HG03064 (cell line): ENCODE measurements around the gene NPDC1.

Experiments
- ATAC-seq: cut with Tn5 transposase; IDR thresholded peaks from one replicate; pipeline ENCODE4 v1.9.1; 2021; ENCODE audit warnings: low read depth; ENCODE audit not compliant: unreplicated experiment

NPDC1 gene

DNA sequence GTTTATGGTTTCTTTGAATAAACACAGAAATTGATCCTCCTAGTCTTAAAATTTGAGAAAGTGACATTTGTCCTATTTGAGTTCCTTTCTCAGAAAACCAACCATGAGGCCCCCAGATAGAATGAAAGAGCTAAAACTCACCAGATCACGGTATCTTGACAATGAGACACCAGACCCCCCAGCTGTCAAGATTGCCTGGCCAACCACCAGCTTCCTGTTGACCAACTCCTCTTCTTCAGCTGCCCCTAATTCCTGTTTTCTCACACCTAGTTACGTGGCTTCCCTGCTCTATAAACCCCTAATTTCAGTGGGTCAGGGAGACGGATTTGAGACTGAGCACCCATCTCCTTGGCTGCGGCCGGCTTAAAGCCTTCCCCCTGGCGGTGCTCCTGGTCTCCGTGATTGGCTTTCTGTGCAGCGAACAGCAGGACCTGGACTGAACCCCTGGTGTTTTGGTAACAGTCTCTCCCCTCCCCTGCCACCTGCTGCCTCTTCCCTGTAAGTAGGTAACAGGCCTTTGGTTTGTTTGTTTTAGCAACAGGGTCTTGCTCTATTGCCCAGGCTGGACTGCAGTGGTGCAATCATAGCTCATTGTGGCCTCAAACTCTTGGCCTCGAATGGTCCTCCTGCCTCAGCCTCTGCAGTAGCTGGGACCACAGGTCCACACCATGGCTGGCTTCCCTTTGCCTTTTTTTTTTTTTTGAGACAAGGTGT is 12.7 kb upstream of the NPDC1 start:
- ATAC-seq, result no peak

DNA sequence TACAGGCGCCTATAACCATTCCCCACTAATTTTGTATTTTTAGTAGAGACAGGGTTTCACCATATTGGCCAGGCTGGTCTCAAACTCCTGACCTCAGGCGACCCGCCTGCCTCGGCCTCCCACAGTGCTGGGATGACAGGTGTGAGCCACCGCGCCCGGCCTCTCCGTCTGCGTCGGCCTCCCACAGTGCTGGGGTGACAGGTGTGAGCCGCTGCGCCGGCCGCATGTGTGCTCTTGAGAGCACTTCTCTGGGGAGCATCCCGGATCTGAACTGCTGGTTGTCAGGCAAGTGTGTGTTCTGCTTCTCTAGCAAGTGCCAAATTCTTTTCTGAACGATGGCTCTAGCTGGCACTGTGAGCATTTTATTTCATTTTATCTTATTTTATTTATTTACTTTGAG is 11.6 kb upstream of the NPDC1 start:
- no peak for ATAC-seq

DNA sequence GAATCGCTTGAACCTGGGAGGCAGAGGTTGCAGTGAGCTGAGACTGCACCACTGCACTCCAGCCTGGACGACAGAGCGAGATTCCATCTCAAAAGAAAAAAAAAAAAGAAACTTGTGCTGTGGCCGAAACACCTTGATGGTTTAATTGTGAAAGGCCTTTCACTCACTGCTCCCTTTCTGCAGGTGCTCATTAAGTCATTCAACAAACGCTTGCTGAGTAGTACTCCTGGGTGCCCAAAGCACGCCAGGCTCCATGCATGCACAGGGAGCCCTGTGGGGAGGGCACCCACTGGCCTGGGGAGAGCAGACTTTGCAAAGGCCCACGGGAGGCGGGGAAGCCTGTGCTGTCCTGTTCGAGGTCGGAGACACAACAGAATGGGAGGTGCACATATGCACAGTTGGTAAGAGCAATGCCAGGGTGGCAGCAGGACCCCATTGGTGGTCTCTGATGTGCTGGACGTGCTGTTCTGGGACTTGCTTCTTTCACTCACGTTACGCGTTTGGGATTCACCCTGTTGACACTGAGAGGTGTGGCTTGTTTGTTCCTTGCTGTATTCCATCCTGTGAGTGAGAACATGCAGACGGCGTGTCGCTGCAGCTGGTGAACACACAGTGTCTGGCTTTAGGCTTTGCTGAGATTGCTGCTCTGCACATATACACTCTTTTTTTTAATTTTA is 10.9 kb upstream of the NPDC1 start:
- no peak for ATAC-seq

DNA sequence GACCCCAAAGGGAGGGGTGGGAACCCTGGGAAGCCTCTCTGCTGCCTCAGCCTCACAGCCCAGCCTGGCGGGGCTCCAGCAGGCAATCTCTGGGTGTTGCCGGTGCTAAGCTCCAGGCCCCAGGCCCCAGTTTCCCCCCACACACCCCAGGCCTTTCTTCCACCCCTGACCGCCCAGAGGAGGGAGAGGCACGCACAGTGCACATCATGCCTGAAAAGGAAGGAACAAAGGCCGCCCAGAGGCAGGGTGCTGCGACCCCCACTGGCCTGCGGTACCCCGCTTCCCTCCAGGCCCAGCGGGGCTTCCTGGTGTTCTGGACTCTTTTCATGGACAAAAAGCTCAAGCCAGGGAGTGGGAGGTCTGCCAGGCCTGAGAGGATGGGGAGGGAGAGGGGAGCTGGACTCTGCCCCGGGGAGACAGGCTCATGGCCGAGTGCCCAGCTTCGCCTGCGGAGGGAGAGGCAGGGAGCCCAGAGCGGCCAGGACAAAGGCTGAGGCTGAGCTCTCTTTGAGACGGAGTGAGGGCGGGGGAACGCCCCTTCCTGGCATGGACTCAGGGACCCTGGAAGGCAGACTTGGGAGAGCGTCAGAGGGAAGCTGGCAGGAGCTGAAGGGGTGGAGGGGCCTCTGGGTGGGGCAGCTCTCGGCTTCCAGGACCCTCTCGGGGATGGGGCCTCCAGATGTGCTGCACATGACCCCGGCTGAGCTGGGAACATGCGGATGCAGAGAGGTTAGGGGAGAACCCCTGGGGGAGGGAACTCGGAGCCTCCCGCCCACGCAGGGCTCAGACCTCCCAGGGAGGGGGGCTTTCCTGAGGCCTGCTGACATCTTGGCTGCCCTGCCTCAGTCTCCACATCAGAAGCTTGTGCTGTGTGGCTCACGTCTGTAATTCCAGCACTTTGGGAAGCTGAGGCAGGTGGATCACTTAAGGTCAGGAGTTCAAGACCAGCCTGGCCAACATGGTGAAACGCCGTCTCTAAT is 9.7 kb upstream of the NPDC1 start:
- no peak for ATAC-seq

DNA sequence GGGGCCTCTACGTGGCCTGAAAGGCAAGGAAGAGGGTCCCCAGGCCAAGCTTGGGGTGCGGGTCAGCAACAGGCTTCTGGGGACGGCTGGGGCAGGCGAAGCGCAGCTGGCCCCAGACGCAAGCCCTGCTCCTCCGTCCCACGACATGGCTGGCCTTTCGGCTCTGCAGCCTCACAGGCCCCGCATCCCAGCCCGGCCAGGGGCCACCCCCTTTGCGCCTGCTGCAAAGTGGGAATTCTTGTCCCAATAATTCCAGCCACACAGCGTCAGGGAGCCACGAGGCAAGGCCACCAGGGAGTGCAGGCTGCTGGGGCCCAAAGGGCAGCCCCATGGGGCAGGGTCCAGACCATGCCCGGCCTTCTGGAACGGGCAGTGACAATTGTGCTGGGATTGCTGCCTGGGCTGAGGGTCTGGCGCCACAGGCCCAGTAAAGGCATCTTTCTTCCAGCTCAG is 9.0 kb upstream of the NPDC1 start:
- no peak for ATAC-seq

DNA sequence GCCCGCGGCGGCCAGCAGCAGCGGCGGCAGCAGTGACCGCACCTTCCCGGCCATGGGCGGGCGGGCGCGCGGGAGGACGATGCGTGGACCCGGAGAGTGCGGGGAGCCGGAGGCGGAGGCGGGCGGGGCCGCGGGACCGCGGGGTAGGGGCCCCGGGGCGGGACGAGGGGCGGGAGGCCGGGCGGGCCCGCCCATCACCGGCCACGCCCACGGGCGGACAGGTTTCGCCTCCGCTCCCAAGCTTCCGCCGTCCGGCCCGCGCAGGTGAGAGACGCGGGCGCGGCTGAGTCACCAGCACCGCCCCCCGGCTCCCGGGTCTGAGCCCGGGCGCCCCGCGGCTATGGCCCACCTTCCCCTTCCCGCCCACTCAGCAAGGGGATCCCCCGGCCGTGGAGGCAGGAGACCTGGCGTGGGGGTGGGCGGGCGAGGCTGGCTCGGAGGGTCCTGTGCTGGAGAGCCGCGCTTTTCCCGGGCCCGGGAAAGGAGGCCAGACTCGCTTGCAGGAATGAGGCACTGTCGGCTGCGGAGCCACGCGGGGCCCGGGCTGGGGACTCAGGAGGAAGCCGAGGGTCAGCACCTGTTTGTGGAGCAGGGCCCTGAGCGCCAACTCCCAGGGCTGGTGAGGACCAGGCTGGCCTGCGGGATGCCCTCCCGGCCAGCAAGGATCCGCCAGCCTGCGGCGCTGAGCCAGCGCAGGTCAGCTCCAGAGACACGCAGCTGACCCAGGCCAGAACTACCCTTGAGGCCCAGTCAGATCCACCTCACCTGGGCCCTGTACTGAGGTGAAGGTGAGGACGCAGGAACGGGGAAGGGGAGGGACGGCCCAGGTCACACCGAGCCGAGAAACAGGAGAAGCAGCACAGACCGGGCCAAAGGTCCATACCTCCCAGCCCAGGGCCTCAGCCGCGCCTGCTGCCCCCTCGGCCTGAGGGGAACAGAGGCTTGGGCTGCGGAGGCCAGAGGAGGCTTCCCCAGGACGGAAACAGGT is 8.3 kb upstream of the NPDC1 start, which contains the start of gene ENTPD2:
ENTPD2 (minus strand) TSS at position 118 of the 988 bp plus-strand sequence; CDS start at position 54, 64 bp downstream.
- no peak for ATAC-seq

DNA sequence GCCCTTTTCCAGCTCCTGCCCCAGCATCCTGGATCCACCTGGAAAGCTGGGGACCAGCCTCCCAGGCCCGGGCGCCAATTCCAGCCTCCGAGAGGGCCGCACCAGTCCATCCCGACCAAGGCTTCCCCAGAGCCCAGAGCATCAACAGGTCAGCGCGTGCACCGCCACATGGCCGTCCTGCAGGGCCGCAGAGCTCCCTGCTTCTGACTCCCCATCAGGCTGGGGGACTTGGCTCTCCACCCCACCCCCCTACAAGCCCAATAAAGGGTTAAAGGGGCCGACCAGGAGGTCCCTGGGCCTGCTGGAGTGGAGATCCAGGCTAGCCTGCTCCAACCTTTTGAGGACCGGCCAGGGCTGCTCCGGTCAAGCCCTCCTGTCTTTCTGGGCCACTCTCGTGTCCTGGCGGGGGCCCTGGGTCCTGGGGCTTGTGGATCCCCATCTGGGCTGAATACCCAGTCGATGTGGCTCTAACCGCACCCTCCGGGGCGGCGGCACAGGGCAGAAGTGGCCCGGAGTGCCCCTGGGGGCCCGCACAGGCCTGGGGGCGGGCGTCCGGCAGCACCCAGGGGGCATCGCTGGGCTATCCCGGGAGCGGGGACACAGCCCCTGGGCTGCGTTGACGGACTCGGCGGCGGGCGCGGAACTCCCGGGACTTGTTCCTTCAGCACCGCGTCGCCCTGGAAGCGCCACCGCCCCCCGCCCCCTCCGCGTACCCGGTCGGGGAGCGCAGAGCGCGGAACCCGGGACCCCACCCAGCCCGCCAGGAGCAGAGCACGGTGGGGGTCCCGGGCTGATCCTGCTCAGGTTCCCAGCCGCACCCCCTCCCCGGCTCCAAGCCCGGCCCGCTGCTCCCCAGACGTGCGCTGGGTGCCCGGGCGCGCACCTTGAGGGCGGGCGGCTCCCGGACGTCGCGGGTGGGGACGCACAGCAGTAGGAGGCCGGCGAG is 7.3 kb upstream of the NPDC1 start:
- no peak for ATAC-seq

DNA sequence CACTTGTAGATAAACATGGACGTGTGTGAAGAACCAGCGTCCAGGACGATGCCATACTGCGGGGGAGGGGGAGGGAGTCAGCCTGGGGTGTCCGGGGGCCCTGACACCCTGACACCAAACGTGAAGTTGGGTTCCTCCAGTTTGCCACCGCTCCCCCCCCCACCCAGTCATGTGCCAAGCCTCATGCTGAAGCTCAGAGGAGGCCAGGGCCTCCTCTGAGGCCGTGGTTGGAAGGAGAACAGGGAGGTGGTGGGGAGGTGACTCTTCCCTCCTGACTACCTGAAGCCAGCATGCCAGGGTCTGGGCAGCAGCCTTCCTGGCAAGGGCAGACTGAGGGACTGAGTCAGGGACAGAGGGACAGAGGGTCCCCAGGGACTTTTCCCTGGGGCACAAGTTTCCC is 6.3 kb upstream of the NPDC1 start:
- ATAC-seq, result no peak

DNA sequence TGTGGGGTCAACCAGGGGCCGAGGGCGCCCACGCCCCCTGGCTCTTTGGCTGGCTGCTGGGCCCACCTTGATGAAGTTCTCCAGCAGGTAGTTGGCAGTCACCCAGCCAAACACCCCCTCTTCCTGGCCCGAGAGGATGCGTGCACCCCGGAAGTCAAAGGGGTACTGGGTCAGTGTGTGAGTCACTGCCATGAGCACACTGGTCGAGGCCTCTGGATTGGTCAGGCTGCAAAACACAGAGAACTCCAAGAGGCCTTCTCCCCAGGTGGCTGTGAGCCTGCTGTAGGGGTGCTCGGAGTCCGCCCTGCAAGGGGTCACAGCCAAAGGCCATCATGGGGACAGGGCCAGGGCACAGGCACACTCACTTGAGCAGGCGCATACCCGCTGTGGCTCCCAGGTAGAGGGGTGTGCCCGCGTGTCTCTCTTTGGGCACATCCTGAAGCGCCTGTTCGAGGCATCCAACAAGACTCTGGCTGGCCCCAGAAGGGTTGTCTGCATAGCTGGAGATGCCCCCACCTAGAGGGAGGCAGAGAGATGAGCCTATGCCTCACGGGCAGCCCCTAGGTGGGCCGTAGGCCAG is 5.3 kb upstream of the NPDC1 start:
- no peak for ATAC-seq

DNA sequence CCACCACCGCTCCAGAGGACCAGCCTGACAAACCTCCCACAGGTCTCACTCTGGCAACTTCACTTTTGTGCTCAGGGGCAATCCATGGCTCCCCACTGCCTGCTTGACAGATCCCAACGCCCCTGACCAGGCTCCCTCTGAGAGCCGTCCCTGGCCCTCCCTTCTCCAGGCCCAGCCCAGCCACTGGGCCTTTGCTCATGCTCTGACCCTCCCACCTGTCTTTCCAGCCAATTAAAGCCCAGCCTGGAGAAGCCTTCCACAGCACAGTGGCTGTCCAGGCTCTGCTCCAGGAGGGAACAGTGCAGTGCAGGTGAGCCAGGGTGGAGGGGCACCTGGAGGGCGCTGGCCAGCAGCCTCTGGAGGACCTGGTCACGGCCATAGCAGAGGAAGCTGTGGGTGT is 4.6 kb upstream of the NPDC1 start:
- ATAC-seq, result no peak

DNA sequence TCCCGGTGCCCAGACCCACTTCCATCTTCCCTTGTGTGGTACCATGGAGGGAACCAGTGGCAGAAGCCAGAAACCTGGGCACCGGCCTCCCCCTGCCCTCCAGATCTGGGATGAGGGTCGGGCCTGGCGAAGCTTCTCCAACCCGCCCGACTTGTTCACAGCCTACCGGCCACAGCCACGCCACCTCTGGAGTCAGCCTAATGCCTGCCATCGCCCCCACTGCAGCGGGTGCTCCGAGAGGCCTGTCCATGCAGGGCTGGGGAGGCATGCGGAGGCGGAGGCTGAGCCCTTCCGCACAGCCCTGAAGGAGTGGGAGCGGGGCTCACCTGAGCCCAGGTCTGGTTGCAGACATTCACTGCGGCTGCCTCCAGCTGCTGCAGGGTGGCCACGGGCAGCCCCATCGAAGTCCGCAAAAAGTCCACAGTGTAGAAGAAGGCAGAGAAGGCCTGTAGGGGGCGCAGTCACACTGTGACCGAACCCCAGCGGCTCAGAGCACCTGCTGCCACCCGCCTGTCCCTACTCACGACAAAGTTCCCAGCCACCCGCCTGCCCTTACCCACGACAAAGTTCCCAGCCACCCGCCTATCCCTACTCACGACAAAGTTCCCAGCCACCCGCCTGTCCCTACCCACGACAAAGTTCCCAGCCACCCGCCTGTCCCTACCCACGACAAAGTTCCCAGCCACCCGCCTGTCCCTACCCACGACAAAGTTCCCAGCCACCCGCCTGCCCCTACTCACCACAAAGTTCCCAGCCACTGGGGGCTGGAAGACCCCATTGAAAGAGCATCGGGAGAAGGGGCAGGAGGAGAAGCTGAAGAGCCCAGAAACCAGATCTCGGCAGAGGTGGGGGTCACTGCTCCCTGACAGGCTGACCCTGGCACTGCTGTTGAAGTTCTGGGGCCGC is 3.8 kb upstream of the NPDC1 start:
- ATAC-seq, result no peak

DNA sequence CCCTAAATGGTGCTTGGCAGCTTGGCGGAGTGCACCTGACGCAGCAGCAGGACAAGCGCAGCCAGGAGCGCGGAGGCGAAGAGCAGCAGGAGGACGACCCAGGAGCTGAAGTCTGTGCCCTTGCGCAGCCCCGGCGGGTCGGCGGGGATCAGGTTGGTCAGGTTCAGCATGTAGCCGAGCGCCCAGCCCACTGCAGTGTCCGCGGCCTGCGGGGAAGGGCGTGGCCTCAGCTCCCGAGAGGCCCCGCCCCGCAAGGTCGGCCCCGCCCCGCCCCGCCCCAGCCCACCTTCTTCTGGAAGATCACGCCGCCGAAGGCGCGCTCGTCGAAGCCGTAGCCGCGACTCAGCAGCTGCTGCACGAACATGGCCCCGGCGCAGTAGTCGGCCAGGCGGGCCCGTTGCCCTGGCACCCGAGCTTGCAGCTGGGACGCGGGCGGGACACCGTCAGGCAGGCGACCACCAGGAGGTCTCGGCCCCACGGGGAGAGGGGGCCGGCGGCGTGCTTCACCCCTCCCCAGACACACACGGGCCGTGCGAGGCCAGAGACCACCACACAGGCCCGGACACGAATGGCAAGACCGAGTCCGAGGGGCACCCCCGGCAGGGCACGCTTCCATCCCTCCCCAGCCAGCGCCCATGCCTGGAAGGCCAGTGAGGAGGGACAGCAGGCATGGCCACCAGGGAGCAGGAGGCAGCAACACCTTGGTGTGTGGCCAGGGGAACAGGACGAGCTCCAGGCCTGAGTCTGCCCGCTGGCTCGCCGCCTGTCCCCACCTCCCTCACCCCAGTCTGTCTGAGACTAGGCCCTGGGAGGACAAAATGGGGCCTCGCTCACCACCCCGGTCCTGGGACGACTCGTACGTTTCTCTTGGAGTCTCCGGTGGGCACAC is 2.9 kb upstream of the NPDC1 start:
- no peak for ATAC-seq

DNA sequence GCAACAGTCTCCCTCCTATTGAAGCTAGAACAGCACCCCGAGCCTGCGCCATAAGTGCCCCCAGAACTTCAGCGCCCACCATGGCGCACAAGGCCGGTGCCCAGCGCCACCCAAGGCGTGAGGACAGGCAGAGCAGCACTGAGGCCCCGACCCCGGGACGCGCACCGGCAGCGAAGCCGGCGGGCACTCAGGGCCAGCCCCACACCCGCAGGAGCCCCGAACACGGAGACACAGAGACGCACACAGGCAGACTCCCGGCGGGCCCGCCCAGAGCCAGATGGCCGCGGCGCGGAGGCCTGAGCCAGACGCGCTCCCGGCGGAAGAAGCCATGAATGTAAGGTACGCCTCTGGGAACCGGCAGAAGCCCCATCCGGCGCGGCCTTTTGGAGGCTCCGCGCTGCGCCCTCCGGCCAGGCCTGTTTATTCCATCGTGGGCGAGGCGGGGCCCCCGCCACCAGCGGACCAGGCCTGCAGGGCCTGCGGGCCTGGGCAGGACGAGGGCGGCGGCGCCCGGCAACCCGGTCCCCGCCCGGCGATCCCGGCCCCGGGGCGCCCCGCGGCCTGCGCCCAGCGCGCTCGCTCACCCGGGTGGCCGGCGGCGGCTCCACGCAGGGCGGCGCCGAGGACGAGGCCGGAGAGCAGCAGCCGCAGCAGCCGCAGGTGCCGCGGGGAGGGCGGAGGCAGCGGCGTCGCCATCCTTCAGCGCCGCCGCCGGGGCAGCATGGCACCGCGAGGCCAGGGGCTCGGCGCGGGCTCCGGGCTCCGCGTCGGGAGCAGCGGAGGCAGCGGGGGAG is 486 bp downstream of the NPDC1 start:
- ATAC-seq, result no peak

DNA sequence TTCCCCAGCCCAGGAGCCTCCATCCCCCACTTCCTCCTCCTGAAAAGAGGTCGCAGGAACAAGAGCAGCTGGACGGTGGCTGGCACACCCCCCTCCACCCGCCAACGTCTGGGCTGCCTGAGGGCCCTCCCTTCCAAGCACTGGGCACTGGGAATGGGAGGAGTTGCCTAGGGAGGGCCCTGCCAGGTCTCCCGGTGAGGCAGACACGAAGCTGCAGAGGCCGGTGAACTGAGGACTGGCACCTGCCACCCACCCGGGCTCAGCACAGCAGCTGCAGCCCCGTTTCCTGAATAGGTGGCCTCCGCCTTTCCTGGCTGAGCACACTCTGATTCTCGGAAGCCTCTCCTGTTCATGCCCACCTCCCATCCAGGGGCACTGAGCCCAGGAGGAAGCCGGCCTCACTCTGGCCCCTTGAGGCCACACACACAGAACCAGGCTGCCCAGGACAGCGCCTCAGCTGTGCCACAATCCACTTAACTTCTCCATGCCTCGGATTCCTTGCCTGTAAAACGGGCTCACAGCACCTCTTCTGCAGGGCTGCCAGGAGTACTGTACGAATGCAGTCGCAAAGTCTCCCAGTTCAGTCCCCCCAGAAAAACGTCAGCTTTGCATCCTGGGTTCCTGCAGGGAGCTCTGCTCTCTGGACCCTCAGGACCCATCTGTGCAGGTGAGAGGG is 1.3 kb downstream of the NPDC1 start:
- ATAC-seq, result no peak

DNA sequence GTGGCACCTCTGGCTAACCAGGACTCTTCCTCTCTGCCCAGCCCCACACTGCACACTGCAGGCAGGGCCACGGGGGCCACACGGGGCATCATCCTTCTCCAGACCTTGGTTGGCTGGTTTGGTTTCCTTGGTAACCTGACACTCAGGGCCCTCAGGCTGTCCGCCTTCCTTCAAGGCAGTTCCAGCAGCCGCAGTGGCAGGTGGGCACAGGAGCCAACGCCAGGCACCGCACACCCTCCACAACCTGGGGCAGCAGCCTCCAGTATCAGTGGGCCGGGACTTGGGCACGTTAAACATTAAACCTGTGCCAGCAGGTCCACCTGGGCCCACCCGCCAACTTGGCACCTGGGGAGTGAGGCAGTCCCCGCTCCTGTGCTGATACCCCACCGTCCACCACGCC is 1.9 kb downstream of the NPDC1 start:
- ATAC-seq, result no peak
